EL (cell line): Measurements from ENCODE around the gene UGT2B7.
"Not testable (repeated sequence)": the region's sequence is repeated elsewhere in the genome, so short reads cannot be mapped to it uniquely, and the experiment has no call there.

ENCODE experiments used
- DNase-seq: peaks from one replicate; pipeline ENCODE4 v3.0.0-alpha.2; 2016

The UGT2B7 gene

GRCh38 chr4:69096111-69096656 lies at the start of gene UGT2B7:
TSS of gene UGT2B7 (plus strand) at chr4:69096474. CDS start at chr4:69096521, 47 bp downstream.
- DNase-seq, result no peak

- DNase-seq, result no peak
Observed at GRCh38 chr4:69049860-69050259, 46.4 kb upstream of the UGT2B7 start.

GRCh38 chr4:69050853-69051575 lies 45.3 kb upstream of the UGT2B7 start:
- DNase-seq, result not testable (repeated sequence)

GRCh38 chr4:69051576-69051943 lies 44.7 kb upstream of the UGT2B7 start:
- DNase-seq, result no peak

- DNase-seq, result not testable (repeated sequence)
Observed at GRCh38 chr4:69053309-69053885, 42.9 kb upstream of the UGT2B7 start.

- not testable (repeated sequence) for DNase-seq
Observed at GRCh38 chr4:69054033-69054432, 42.2 kb upstream of the UGT2B7 start.

GRCh38 chr4:69054578-69055200 lies 41.6 kb upstream of the UGT2B7 start:
- peak; percentile 62 for DNase-seq

- DNase-seq, result no peak
Observed at GRCh38 chr4:69056150-69056549, 40.1 kb upstream of the UGT2B7 start.

GRCh38 chr4:69056921-69057550 lies 39.2 kb upstream of the UGT2B7 start:
- no peak for DNase-seq

- DNase-seq, result no peak
Observed at GRCh38 chr4:69057620-69058409, 38.5 kb upstream of the UGT2B7 start.

GRCh38 chr4:69058410-69059059 lies 37.7 kb upstream of the UGT2B7 start:
- DNase-seq, result no peak

- no peak for DNase-seq
Observed at GRCh38 chr4:69060651-69061308, 35.5 kb upstream of the UGT2B7 start.

GRCh38 chr4:69064391-69064790 lies 31.9 kb upstream of the UGT2B7 start:
- DNase-seq, result no peak

- DNase-seq, result no peak
Observed at GRCh38 chr4:69066945-69067344, 29.3 kb upstream of the UGT2B7 start.

GRCh38 chr4:69069085-69069484 lies 27.2 kb upstream of the UGT2B7 start:
- no peak for DNase-seq

GRCh38 chr4:69070590-69070989 lies 25.7 kb upstream of the UGT2B7 start:
- no peak for DNase-seq

- DNase-seq, result no peak
Observed at GRCh38 chr4:69071286-69071685, 25.0 kb upstream of the UGT2B7 start.

- DNase-seq, result no peak
Observed at GRCh38 chr4:69073375-69073774, 22.9 kb upstream of the UGT2B7 start.

- DNase-seq, result peak; percentile 46
Observed at GRCh38 chr4:69075061-69075792, 21.0 kb upstream of the UGT2B7 start.

- no peak for DNase-seq
Observed at GRCh38 chr4:69078852-69079251, 17.4 kb upstream of the UGT2B7 start.

GRCh38 chr4:69088473-69088872 lies 7.8 kb upstream of the UGT2B7 start:
- no peak for DNase-seq
